GM11168 (cell line): ENCODE results near the gene SLC7A10.
"Not testable (repeated sequence)": the region's sequence is repeated elsewhere in the genome, so short reads cannot be mapped to it uniquely, and the experiment has no call there.

ENCODE experiments used
- in situ Hi-C: fragments of 300-500 bp; cut with MboI; formaldehyde crosslinking; loops from one replicate; pipeline ENCODE4 v1.12.0; 2022; ENCODE audit warnings: low sequenced_read_pairs; ENCODE audit not compliant: unreplicated experiment

The SLC7A10 gene

GRCh38 chr19:33239223-33239975 lies 13.7 kb upstream of the SLC7A10 start:
- in situ Hi-C loops: loop anchor here (5.0 kb wide), 1 partner anchor 163 kb away; no protein-coding TSS in a partner anchor

DNA sequence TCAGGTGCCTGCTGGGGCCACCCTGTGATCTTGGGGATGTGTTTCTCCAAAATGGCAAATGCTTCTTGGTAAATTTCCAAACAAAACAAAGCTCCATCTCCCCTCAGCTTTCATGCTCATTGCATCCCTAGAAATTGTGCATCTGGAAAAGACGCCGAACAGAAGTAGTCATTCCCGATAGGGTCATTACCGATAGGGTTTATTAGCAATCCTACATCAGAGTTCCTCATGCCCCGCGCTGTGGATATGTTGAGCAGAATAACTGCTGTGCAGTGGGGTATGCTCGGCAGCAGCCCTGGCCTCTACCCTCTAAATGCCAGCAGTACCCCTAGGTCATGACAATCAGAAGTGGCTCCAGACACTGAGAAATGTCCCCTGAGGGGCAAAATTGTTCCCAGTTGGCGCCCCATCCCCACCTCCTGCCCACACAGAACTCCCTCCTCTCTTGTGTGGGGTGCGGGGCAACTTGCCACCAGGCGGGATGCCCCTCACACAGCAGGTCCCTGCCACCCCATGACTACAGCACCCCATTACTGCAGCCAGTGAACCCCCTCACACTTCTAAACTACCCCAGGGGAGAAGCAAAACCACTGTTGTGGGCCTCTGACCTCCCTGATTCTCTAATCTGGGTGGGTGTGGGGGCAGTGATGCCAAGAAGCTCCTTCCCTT lies 13.0 kb upstream of the SLC7A10 start:
- in situ Hi-C loops: loop anchor here (5.0 kb wide), 1 partner anchor 164 kb away; no protein-coding TSS in a partner anchor

DNA sequence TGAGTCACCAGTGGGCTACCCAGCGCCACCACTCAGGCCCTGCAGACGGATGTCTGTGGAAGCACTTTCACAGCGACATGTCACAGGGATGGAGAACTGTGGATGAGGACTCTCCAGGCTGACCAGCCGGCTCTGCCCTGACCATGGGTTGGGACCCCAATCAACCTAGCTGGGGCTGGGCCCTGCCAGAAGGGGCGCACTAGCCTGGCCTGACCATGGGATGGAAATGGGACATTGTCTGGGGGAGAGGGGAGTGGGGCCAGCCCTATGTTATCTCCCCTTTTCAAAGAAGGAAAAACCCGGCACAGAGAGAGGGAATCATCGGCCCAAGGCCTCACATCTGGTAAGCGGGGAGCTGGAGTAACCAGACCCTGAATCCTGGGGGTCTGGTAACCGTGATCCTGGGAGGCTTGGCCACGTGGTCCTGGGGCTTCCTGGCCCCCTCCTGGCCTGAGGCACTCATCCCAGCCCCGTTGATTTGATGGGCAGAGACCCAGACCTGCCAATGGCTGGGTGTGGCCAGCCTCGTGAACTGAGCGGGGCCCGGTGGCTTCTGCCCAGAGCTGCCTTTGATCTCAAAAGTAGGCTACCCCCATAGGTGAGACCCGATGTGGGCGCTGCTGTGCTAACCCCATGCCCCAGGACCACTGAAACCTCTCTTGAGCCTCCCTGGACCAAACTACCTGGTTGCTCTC lies 11.2 kb upstream of the SLC7A10 start:
- in situ Hi-C loops: loop anchor here (5.0 kb wide), 1 partner anchor 165 kb away; no protein-coding TSS in a partner anchor

GRCh38 chr19:33235996-33236350 lies 10.3 kb upstream of the SLC7A10 start:
- in situ Hi-C loops: loop anchor here (5.0 kb wide), 1 partner anchor 166 kb away; no protein-coding TSS in a partner anchor

- in situ Hi-C loops: loop anchor here (5.0 kb wide), 1 partner anchor 167 kb away; no protein-coding TSS in a partner anchor
Observed at GRCh38 chr19:33235269-33235995, 9.8 kb upstream of the SLC7A10 start.

GRCh38 chr19:33234736-33235135 lies 9.1 kb upstream of the SLC7A10 start:
- in situ Hi-C loops: loop anchor here (5.0 kb wide), 2 partner anchors 73 to 168 kb away; no protein-coding TSS in a partner anchor

GRCh38 chr19:33234092-33234491 lies 8.4 kb upstream of the SLC7A10 start:
- in situ Hi-C loops: loop anchor here (5.0 kb wide), 1 partner anchor 73 kb away; no protein-coding TSS in a partner anchor

- in situ Hi-C loops: loop anchor here (5.0 kb wide), 1 partner anchor 74 kb away; no protein-coding TSS in a partner anchor
Observed at GRCh38 chr19:33233056-33233873, 7.6 kb upstream of the SLC7A10 start.

GRCh38 chr19:33232656-33233055 lies 7.0 kb upstream of the SLC7A10 start:
- in situ Hi-C loops: loop anchor here (5.0 kb wide), 1 partner anchor 75 kb away; no protein-coding TSS in a partner anchor

- in situ Hi-C loops: loop anchor here (5.0 kb wide), 1 partner anchor 76 kb away; no protein-coding TSS in a partner anchor
Observed at GRCh38 chr19:33231511-33231910, 5.9 kb upstream of the SLC7A10 start.

- in situ Hi-C loops: loop anchor here (5.0 kb wide), 1 partner anchor 77 kb away; no protein-coding TSS in a partner anchor
Observed at GRCh38 chr19:33229962-33230361, 4.3 kb upstream of the SLC7A10 start.

DNA sequence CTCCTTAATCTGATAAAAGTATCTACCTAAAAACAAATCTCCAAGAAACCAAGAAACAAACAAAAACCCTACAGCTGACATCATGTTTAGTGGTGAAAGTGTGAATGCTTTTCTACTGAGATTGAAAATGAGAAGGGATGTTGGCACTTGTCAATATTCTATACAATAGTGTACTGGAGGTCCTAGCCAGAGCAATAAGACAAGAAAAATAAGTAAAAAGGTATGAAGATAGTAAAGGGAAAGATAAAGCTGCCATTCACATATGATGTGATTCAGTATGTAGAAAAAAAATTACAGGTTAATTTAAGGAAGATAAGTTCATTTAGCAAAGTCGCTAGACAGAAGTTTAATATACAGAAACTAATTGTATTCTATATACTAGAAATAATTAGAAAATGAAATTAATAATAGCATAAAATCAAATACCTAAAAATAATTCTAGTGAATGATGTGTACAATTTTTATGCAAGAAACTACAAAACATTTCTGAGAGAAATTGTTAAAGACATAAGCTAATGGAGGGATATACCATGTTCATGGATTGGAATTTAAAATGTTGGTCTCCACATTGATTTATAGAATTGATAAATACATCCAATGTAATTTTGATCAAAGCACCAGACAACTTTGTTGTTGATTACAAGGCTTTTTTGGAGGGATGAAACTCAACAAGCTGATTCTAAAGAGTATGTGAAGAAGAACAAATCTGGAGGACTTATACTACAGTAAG lies 2.4 kb upstream of the SLC7A10 start:
- in situ Hi-C loops: no loop called here

DNA sequence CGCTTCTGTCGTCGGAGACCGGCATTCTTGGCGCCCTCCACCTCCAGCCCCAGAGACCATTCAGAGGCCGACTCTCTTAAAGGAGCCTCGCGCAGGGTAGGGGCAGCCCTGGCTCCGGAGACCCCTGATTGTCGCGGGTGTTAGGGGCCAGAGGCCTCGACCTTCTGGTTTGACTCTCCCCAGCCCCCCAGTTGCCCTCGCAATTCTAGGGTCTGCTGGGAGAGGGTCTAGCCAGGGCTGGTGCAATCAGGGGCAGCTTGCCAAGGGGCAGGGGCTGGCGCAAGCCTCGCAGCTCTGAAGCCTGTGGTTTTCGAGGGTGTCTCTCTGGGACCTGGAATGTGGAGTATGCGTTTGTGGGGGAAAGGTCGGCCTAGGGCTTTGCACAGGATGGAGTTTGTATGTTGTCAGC lies 1.6 kb upstream of the SLC7A10 start:
- in situ Hi-C loops: no loop called here

DNA sequence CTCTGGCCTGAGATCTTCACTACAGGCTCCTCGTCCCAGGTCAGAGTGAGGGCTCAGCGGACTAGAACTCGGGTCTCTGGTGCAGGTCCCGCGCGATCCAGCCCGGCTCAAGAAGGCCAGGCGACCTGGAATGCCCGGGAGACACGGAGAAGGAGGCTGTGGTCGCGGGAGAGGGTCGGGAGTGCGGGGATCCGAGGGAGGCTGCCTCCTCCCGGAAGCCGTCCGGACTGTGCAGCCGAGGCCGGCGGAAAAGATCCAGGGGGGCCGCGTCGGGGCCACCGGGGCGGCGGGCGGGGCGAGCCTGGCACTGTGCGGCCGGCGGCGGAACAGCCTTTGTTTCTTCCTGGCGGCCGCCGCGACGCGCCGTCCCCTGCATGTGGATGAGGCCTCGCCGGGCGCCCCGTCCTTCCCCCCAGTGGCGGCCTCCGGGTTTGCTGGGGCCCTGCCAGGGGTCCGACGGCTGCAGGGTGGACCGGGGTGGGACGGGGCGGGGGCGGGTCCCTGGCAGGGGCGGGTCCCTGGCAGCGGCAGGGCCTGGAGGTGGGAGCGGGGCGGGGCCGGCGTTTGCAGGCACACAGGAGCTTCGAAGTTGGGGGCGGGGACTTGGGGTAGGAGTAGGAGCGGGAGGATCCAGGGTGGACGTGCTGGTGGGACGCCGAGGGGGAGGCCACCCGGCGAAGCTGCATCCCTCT lies 1.0 kb upstream of the SLC7A10 start:
- in situ Hi-C loops: no loop called here

- in situ Hi-C loops: no loop called here
Observed at GRCh38 chr19:33224694-33225457, 774 bp downstream of the SLC7A10 start.

DNA sequence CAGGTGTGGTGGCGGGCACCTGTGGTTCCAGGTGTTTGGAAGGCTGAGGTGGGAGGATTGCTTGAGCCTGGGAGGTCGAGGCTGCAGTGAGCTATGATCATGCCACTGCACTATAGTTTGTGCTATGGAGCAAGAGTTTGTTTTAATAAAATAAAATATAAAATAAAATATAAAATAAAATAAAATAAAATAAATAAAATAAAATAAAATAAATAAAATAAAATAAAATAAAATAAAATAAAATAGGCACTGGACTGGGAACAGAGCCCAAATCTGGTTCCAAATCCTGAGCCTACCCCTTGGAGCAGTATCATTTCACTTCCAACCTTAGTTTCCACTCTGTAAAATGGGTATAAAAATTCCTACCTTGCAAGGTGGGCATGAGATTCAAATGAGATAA lies 3.4 kb downstream of the SLC7A10 start:
- in situ Hi-C loops: not testable (repeated sequence)

DNA sequence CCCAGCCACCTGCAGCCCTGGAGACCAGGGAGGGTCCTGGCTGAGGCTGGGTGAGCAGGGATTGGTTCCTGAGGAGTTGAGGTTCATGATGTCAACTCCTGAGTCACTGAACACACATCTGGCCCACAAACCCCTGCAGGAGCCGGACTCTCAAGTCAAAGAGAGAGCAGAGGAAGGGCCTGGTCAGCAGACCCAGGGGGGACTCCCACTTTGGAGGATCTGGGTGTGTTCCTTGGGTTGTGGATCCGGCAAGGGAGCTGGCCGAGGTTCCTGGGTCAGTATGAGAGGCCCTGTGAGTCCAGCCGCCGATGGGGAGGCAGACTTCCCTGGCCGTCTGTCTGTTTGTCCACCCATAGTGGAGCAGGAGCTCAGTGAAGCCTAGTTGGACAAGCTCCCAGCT lies 4.0 kb downstream of the SLC7A10 start:
- in situ Hi-C loops: no loop called here
